Skin of body (tissue), 2 donors: Measurements from ENCODE around the gene PADI6. TPM values are rescaled to one million over a fixed set of nuclear protein-coding genes. Genes with fewer than 3 reads are reported as not detected.
A peak's percentile ranks its signal among the peaks of the same experiment; 100 is the strongest.

Source experiments
- DNase-seq: peaks from one replicate; lab custom pipeline; 2025; lab: John Stamatoyannopoulos, UW
- total RNA-seq: library from RNA; depleted of rRNA; stranded (reverse); fragments of >200 nt; gene quantifications from one replicate; pipeline ENCODE4 v1.2.3, GENCODE V29; 2014

The PADI6 gene
- total RNA-seq, 1 donor from 2014 or later, result not detected

DNA sequence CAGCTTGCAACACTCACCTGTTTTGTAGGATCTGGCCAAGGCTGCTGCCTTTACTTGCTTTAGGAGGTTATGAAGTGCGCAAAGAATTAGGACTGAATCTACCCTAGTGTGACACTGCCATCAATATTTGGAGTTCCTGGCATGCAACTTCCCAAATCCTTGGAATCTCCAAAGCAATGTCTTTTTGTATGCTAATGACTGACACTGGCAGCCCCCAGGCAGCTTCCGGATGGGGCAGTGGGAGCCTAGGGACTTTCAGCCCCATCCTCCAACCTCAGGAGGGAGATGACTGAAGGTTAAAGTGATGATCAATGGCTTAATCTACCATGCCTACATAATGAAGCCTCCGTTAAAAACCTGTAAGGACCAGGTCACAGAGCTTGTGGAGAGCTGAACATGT lies 62.0 kb downstream of the PADI6 start:
- DNase-seq, result no peak

DNA sequence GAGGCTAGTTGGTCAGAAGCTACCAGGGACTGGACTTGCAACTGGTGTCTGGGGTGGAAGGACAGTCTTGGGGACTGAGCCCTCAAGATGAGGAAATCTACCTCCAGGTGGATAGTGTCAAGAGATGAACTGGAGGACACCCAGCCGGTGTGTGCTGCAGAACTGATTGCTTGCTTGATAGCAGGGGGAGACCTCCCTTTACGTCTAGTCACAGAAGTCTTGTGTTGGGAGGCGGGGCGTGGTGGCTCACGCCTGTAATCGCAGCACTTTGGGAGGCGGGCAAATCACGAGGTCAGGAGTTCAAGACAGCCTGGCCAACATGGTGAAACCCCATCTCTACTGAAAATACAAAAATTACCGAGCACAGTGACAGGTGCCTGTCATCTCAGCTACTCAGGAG lies 62.6 kb downstream of the PADI6 start:
- DNase-seq, result no peak

- no peak for DNase-seq
Observed at GRCh38 chr1:17436380-17437174, 64.6 kb downstream of the PADI6 start.

GRCh38 chr1:17437260-17437579 lies 65.2 kb downstream of the PADI6 start:
- no peak for DNase-seq

GRCh38 chr1:17437580-17438317 lies 65.8 kb downstream of the PADI6 start:
- DNase-seq, result no peak

DNA sequence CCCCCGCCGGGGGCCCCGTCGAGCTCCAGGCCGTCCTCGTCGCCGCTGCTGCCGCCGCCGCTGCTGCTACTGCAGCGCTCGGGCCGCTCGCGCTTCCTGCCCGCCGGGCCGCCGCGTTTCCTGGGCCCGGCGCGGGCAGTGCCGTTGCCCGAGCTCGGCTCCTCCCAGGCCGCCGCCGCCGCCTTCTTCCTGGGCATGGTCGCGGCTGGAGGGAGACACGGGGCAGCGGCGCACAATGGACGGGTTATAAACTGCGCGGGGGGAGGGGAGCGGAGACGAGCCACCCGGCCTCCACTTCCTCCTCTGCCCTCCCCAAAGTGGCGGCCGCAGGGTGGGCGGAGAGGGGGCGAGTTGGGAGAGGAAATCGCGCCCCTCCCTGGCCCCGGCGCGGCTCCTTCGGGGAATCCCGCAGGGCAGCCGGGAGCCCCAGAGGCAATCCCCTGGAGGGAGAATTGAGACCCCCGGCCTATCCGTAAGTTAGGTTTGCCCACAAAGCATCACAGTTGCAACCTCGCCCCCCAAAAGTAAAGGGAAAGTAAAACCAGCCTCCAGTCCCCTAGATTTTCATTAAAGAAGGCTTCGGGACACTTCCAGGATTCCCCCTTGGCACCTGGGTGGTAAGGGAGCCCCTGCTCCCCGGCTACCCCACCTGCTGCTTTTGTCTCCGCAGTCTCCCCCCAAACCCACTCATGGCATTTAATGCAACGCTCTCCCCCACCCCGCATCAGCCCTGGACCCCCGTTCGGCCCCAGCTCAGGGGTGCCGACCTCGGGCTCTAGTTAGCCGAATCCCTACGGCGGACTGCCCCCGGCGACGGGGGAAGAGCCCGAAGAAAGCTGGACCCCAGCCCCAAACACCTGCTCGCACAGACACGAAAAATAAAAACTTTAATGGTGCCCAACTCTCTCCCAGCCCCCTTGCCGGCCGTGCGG lies 66.6 kb downstream of the PADI6 start:
- DNase-seq, result no peak

DNA sequence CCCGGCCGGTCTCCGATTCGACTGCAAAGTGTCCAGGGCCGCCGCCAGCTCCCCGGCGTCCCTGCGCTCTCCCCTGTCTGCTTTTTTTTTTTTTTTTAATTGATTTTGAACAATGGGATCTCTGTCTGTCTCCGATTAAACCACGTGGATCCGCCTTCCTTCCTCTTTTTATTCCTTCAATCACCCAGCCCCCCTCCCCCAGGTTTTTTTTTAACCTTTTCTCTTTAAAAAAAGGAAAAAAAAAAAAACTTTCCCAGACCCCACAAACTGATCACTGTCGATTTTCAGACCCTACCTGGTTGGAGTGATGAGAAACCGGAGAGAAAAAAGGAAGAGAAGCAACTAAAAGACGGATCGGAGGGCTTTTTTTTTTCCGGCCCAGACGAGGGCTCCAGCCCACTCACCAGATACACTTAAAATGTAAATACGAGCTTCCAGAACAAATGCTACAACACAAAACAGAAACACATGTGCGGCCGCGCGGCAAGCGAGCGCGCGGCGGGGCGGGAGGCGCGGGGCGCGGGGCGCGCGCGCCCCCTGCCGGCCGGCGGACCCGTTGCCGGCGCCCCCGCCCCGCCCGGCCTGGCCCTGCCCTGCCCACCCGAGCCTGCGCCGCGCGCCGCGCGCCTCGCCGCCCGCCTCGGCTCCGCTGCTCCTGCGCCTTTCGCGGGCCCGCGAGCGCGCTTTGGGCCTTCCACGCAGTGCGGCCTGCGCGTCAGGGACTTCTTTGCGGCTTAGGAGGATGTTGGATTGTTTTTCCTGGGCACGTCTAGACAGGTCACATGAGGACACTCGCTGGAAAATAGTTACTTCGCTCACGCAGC lies 67.5 kb downstream of the PADI6 start, which contains the start of gene RCC2:
Gene RCC2 (minus strand): TSS at position 428 of the 824 bp plus-strand sequence. CDS start 1,163 bp downstream, outside the sequence.
- DNase-seq, result peak; percentile 84

- no peak for DNase-seq
Observed at GRCh38 chr1:17440074-17440826, 68.3 kb downstream of the PADI6 start.

GRCh38 chr1:17440827-17441168 lies 68.8 kb downstream of the PADI6 start:
- DNase-seq, result no peak

- peak; percentile 18 for DNase-seq
Observed at GRCh38 chr1:17441265-17441992, 69.4 kb downstream of the PADI6 start.

- DNase-seq, result no peak
Observed at GRCh38 chr1:17441993-17442357, 70.0 kb downstream of the PADI6 start.

- DNase-seq, result no peak
Observed at GRCh38 chr1:17442841-17443240, 70.8 kb downstream of the PADI6 start.

- DNase-seq, result no peak
Observed at GRCh38 chr1:17447501-17447992, 75.6 kb downstream of the PADI6 start.

Other genes starting within 250 kb of the PADI6 start
- 11.7 TPM for gene PADI1, start 167.1 kb upstream of the PADI6 start, total RNA-seq
- gene PADI3, start 123.1 kb upstream of the PADI6 start, total RNA-seq, result 15.8 TPM
- gene PADI4, start 64.0 kb upstream of the PADI6 start, total RNA-seq, result 10.4 TPM
- gene RCC2, start 67.5 kb downstream of the PADI6 start, total RNA-seq, result 38.5 TPM
- gene ARHGEF10L, start 167.5 kb downstream of the PADI6 start, total RNA-seq, result 24.7 TPM